PC-9 (cell line): ENCODE results near the gene KCNJ8. TPM values are rescaled to one million over a fixed set of nuclear protein-coding genes. Genes with fewer than 3 reads are reported as not detected.

Source experiments
- BruUV-seq: library from RNA; stranded (reverse); fragments of 400-500 nt; replicated peaks from 2 replicates; lab custom pipeline; 2021; lab: Mats Ljungman, UMichigan
- CTCF ChIA-PET: fragments of 300-600 bp; sonication (Branson Sonifier 250); formaldehyde crosslinking; loops from one replicate; lab custom pipeline; 2022; ENCODE audit warnings: antibody characterized with exemption; lab: Charles Lee
- POLR2A ChIA-PET: fragments of 300-600 bp; sonication (Branson Sonifier 250); formaldehyde crosslinking; loops from one replicate; lab custom pipeline; 2022; ENCODE audit warnings: antibody characterized with exemption; ENCODE audit not compliant: unreplicated experiment; lab: Charles Lee
- DNase-seq, 2 experiments: peaks; one replicate each; pipeline versions ENCODE4 v3.0.0 to v3.0.0-alpha.2; 2015 to 2022; ENCODE audit warnings: mixed read lengths in 1 of 2
- H2AFZ ChIP-seq: fragments of 200-600 bp; sonication (generic); 2 replicates; pipeline ENCODE4 v1.8.1; 2017; ENCODE audit warnings: antibody characterized with exemption
- H3F3A ChIP-seq: fragments of 200-600 bp; sonication (generic); 2 replicates; pipeline ENCODE4 v1.8.1; 2017; ENCODE audit warnings: antibody characterized with exemption, mild to moderate bottlenecking, low read depth; ENCODE audit not compliant: insufficient read depth
- H3K27ac ChIP-seq: fragments of 200-600 bp; sonication (generic); 2 replicates; pipeline ENCODE4 v1.6.1; 2016; ENCODE audit warnings: mixed run types
- H3K27me3 ChIP-seq: fragments of 200-600 bp; sonication (generic); 2 replicates; pipeline ENCODE4 v1.6.1; 2016; ENCODE audit warnings: low read depth, mixed run types; ENCODE audit not compliant: insufficient read depth
- H3K36me3 ChIP-seq: fragments of 200-600 bp; sonication (generic); 2 replicates; pipeline ENCODE4 v1.6.1; 2016; ENCODE audit warnings: low read depth, mixed run types
- H3K4me1 ChIP-seq: fragments of 200-600 bp; sonication (generic); replicated peaks from 2 replicates; pipeline ENCODE4 v1.6.1; 2016; ENCODE audit warnings: mixed run types; ENCODE audit not compliant: insufficient read depth
- H3K4me2 ChIP-seq: fragments of 200-600 bp; sonication (generic); 2 replicates; pipeline ENCODE4 v1.6.1; 2017; ENCODE audit warnings: mixed run types
- H3K4me3 ChIP-seq: fragments of 200-600 bp; sonication (generic); 2 replicates; pipeline ENCODE4 v1.6.1; 2016; ENCODE audit warnings: mixed run types
- H3K79me2 ChIP-seq: fragments of 200-600 bp; sonication (generic); 2 replicates; pipeline ENCODE4 v1.6.1; 2017; ENCODE audit warnings: low read depth, mixed run types
- H3K9me2 ChIP-seq: fragments of 200-600 bp; sonication (generic); 2 replicates; pipeline ENCODE4 v1.8.1; 2017; ENCODE audit warnings: mild to moderate bottlenecking; ENCODE audit not compliant: insufficient read depth
- H3K9me3 ChIP-seq: fragments of 200-600 bp; sonication (generic); 2 replicates; pipeline ENCODE4 v1.8.1; 2016; ENCODE audit warnings: low read depth; ENCODE audit not compliant: insufficient read depth
- H4K20me1 ChIP-seq: fragments of 200-600 bp; sonication (generic); 2 replicates; pipeline ENCODE4 v1.8.1; 2017; ENCODE audit not compliant: insufficient read depth
- CTCF ChIP-seq: fragments of 200-600 bp; sonication (generic); conservative IDR thresholded peaks from 2 replicates; pipeline ENCODE4 v1.6.1; 2017; ENCODE audit warnings: mixed run types, antibody characterized with exemption, mild to moderate bottlenecking, moderate library complexity
- EZH2 ChIP-seq: fragments of 200-600 bp; sonication (generic); IDR thresholded peaks from 2 replicates; pipeline ENCODE4 v1.8.0; 2017; ENCODE audit warnings: antibody characterized with exemption, low read depth
- intact Hi-C: fragments of 100-400 bp; cut with micrococcal nuclease; formaldehyde crosslinking; loops from one replicate; pipeline ENCODE4 v1.10.0; 2022; ENCODE audit not compliant: unreplicated experiment
- total RNA-seq: library from RNA; stranded (reverse); gene quantifications from 2 replicates; pipeline ENCODE4 v1.2.3, GENCODE V29; 2021

Gene KCNJ8
- total RNA-seq, 1 experiment from 2014 or later = not detected

- Histone ChIP-seq H2AFZ (no peak overlapping the region), H3K9me2 (no peaks in the 10 kb centered on the region), H3K79me2 (no peaks in the 10 kb centered on the region), H3K4me2 (no peak overlapping the region), H3K4me3 (no peak overlapping the region), H3K4me1 (no peaks in the 10 kb centered on the region), H3K36me3 (no peaks in the 10 kb centered on the region), H4K20me1 (no peaks in the 10 kb centered on the region), H3K9me3 (no peaks in the 10 kb centered on the region), H3F3A (no peaks in the 10 kb centered on the region), H3K27me3 (no peaks in the 10 kb centered on the region), H3K27ac (no peak overlapping the region)
- ChIA-PET CTCF (no interaction called here), POLR2A (no interaction called here)
- BruUV-seq = no TSS peak
- TF ChIP-seq EZH2 = no peak
- TF ChIP-seq CTCF = no peak
- intact Hi-C loops = no loop called here
- no peak for DNase-seq
These were observed 1.7 kb upstream of the KCNJ8 start for GRCh38 chr12:21776175-21776574.

GRCh38 chr12:21775133-21775820 is 771 bp upstream of the KCNJ8 start:
- no peaks in the 10 kb centered on the region for H3K79me2 ChIP-seq
- H3K27me3 ChIP-seq = no peaks in the 10 kb centered on the region
- BruUV-seq = no TSS peak
- TF ChIP-seq EZH2 (no peak), CTCF (no peak)
- intact Hi-C loops = no loop called here
- no peak overlapping the region for H3K4me2 ChIP-seq
- H3F3A ChIP-seq = no peaks in the 10 kb centered on the region
- H3K36me3 ChIP-seq = no peaks in the 10 kb centered on the region
- no peaks in the 10 kb centered on the region for H3K9me2 ChIP-seq
- H3K27ac ChIP-seq = no peak overlapping the region
- POLR2A ChIA-PET = no interaction called here
- H2AFZ ChIP-seq = no peak overlapping the region
- CTCF ChIA-PET = no interaction called here
- no peaks in the 10 kb centered on the region for H4K20me1 ChIP-seq
- no peak for DNase-seq
- no peak overlapping the region for H3K4me3 ChIP-seq
- no peaks in the 10 kb centered on the region for H3K9me3 ChIP-seq
- no peaks in the 10 kb centered on the region for H3K4me1 ChIP-seq

GRCh38 chr12:21773806-21774205 is 700 bp downstream of the KCNJ8 start:
- Histone ChIP-seq H4K20me1 (no peaks in the 10 kb centered on the region), H3K9me2 (no peaks in the 10 kb centered on the region), H3K36me3 (no peaks in the 10 kb centered on the region), H3K27me3 (no peaks in the 10 kb centered on the region), H3K4me2 (no peak overlapping the region), H3K27ac (no peak overlapping the region), H3K9me3 (no peaks in the 10 kb centered on the region), H3K4me1 (no peaks in the 10 kb centered on the region), H2AFZ (no peak overlapping the region), H3K4me3 (no peak overlapping the region), H3F3A (no peaks in the 10 kb centered on the region), H3K79me2 (no peaks in the 10 kb centered on the region)
- BruUV-seq = no TSS peak
- no peak for DNase-seq
- intact Hi-C loops = no loop called here
- TF ChIP-seq CTCF (no peak), EZH2 (no peak)
- CTCF ChIA-PET = interaction anchor here (0.6 kb wide), 1 partner anchor 119 kb away, joined by 4 read pairs; no protein-coding TSS in a partner anchor
- POLR2A ChIA-PET = no interaction called here
